DMS53 treated with DMSO at 0.1 percent for 48 hours (cell line): ENCODE results near the gene BIVM.
A peak's percentile ranks its signal among the peaks of the same experiment; 100 is the strongest.
"Not testable (repeated sequence)": the region's sequence is repeated elsewhere in the genome, so short reads cannot be mapped to it uniquely, and the experiment has no call there.

Experiments used
- DNase-seq: peaks from one replicate; lab custom pipeline; 2025; ENCODE audit not compliant: unreplicated experiment; lab: John Stamatoyannopoulos, UW

Gene BIVM

GRCh38 chr13:102798581-102799425 is at the start of gene BIVM, which contains the start of gene POGLUT2:
TSS of gene BIVM (plus strand) at chr13:102799119. CDS start at chr13:102807268, 8,149 bp downstream.
TSS of gene POGLUT2 (minus strand) at chr13:102798976. CDS start at chr13:102798670, 306 bp downstream.
- DNase-seq: peak; percentile 17

GRCh38 chr13:102751886-102752285 is 47.0 kb upstream of the BIVM start:
- no peak for DNase-seq

- DNase-seq: no peak
Measured at GRCh38 chr13:102757006-102757405, 41.9 kb upstream of the BIVM start.

GRCh38 chr13:102758842-102759241 is 40.1 kb upstream of the BIVM start:
- no peak for DNase-seq

- DNase-seq: no peak
Measured at GRCh38 chr13:102761071-102761470, 37.8 kb upstream of the BIVM start.

- no peak for DNase-seq
Measured at GRCh38 chr13:102763741-102764140, 35.2 kb upstream of the BIVM start.

- no peak for DNase-seq
Measured at GRCh38 chr13:102768909-102769308, 30.0 kb upstream of the BIVM start.

GRCh38 chr13:102769679-102770078 is 29.2 kb upstream of the BIVM start:
- no peak for DNase-seq

GRCh38 chr13:102770435-102770834 is 28.5 kb upstream of the BIVM start:
- no peak for DNase-seq

GRCh38 chr13:102771298-102772041 is 27.4 kb upstream of the BIVM start:
- no peak for DNase-seq

GRCh38 chr13:102772042-102772425 is 26.9 kb upstream of the BIVM start:
- DNase-seq: no peak

- peak; percentile 27 for DNase-seq
Measured at GRCh38 chr13:102773441-102774213, 25.3 kb upstream of the BIVM start, which contains the start of gene TEX30. TSS of gene TEX30 (minus strand) at chr13:102773786. CDS start at chr13:102770026, 3,760 bp downstream.

- DNase-seq: no peak
Measured at GRCh38 chr13:102774214-102774568, 24.7 kb upstream of the BIVM start.

GRCh38 chr13:102774591-102775520 is 24.1 kb upstream of the BIVM start:
- no peak for DNase-seq

- DNase-seq: no peak
Measured at GRCh38 chr13:102776271-102776670, 22.6 kb upstream of the BIVM start.

- DNase-seq: no peak
Measured at GRCh38 chr13:102777736-102778135, 21.2 kb upstream of the BIVM start.

- no peak for DNase-seq
Measured at GRCh38 chr13:102779436-102780159, 19.3 kb upstream of the BIVM start.

GRCh38 chr13:102780656-102781055 is 18.3 kb upstream of the BIVM start:
- not testable (repeated sequence) for DNase-seq

- no peak for DNase-seq
Measured at GRCh38 chr13:102781591-102781990, 17.3 kb upstream of the BIVM start.

- DNase-seq: no peak
Measured at GRCh38 chr13:102784483-102784882, 14.4 kb upstream of the BIVM start.
